ENCODE results near the gene FSD2. TPM values are rescaled to one million over a fixed set of nuclear protein-coding genes. Genes with fewer than 3 reads are reported as not detected.
A peak's percentile ranks its signal among the peaks of the same experiment; 100 is the strongest.

Gene FSD2
- total RNA-seq, 1 donor from 2014 or later, result 0.09 TPM

DNA sequence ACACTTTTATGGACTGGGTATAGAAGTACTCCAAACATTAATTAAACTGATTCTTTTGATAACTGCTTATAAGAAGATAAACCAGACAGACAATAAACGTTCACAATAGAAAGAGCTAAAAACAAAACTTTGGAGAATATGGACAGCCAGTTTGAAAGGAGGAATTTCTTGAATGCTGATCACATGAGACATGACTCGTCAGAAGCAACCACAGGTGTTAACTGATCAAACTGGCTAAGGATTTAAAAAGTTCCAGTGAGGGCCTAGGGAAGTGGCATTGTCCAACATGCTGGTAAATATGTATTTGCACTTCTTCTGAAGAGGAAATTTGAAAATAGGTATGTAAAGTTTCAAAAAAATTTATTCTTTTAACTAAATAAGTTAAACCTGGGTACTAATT, 66.8 kb downstream of the FSD2 start:
- Mint-ChIP-seq H3K4me3 (ENCODE audit: unreplicated experiment) (no peak overlapping the region), H3K9me3 (ENCODE audit: unreplicated experiment) (peaks cover 6% of the 10 kb centered on the region), H3K36me3 (ENCODE audit: low read depth, unreplicated experiment) (peaks cover 1% of the 10 kb centered on the region), H3K4me1 (ENCODE audit: low read depth, unreplicated experiment) (peaks cover 27% of the 10 kb centered on the region), H3K27ac (ENCODE audit: unreplicated experiment) (peak overlapping the region; percentile 93), H3K27me3 (ENCODE audit: low read depth, unreplicated experiment) (no peaks in the 10 kb centered on the region)
- TF ChIP-seq, protein P1, sequence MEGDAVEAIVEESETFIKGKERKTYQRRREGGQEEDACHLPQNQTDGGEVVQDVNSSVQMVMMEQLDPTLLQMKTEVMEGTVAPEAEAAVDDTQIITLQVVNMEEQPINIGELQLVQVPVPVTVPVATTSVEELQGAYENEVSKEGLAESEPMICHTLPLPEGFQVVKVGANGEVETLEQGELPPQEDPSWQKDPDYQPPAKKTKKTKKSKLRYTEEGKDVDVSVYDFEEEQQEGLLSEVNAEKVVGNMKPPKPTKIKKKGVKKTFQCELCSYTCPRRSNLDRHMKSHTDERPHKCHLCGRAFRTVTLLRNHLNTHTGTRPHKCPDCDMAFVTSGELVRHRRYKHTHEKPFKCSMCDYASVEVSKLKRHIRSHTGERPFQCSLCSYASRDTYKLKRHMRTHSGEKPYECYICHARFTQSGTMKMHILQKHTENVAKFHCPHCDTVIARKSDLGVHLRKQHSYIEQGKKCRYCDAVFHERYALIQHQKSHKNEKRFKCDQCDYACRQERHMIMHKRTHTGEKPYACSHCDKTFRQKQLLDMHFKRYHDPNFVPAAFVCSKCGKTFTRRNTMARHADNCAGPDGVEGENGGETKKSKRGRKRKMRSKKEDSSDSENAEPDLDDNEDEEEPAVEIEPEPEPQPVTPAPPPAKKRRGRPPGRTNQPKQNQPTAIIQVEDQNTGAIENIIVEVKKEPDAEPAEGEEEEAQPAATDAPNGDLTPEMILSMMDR (IDR thresholded peaks at IDR 0.05; ENCODE audit: insufficient read depth, low read depth, low read length), result no peak
- no peak for TF ChIP-seq EZH2 (IDR thresholded peaks at IDR 0.05; ENCODE audit: insufficient read depth, low read length)
- no peak overlapping the region for H3K4me2 ChIP-seq (ENCODE audit: low read length)
- H3K4me3 ChIP-seq (ENCODE audit: insufficient read depth, low read depth, low read length), result no peak overlapping the region
- H3K9me3 ChIP-seq (ENCODE audit: insufficient read depth, low read depth, low read length), result no peaks in the 10 kb centered on the region
- no peaks in the 10 kb centered on the region for H3K79me2 ChIP-seq (ENCODE audit: insufficient read depth, low read length)
- H3K27me3 ChIP-seq (ENCODE audit: insufficient read depth, low read length), result no peaks in the 10 kb centered on the region
- no peaks in the 10 kb centered on the region for H4K20me1 ChIP-seq (ENCODE audit: insufficient read depth, low read length)
- H3K9ac ChIP-seq (ENCODE audit: low read length), result no peak overlapping the region
- H3K4me1 ChIP-seq (ENCODE audit: insufficient read depth, low read length), result no peaks in the 10 kb centered on the region
- no peak for FAIRE-seq
- no peaks in the 10 kb centered on the region for H3K36me3 ChIP-seq (ENCODE audit: insufficient read depth, low read length)
- DNase-seq (ENCODE audit: low read depth), result peak; percentile 20
- H2AFZ ChIP-seq (ENCODE audit: low read depth, low read length), result no peak overlapping the region
- H3K27ac ChIP-seq (ENCODE audit: low read depth, low read length), result no peak overlapping the region

GRCh38 chr15:82737975-82738374, 67.9 kb downstream of the FSD2 start:
- Histone ChIP-seq H3K27me3 (ENCODE audit: insufficient read depth, low read length) (no peaks in the 10 kb centered on the region), H3K4me3 (ENCODE audit: insufficient read depth, low read depth, low read length) (no peak overlapping the region), H3K27ac (ENCODE audit: low read depth, low read length) (no peak overlapping the region), H3K4me2 (ENCODE audit: low read length) (no peak overlapping the region), H3K9me3 (ENCODE audit: insufficient read depth, low read depth, low read length) (no peaks in the 10 kb centered on the region), H3K79me2 (ENCODE audit: insufficient read depth, low read length) (no peaks in the 10 kb centered on the region), H4K20me1 (ENCODE audit: insufficient read depth, low read length) (no peaks in the 10 kb centered on the region), H2AFZ (ENCODE audit: low read depth, low read length) (no peak overlapping the region), H3K9ac (ENCODE audit: low read length) (no peak overlapping the region), H3K36me3 (ENCODE audit: insufficient read depth, low read length) (no peaks in the 10 kb centered on the region), H3K4me1 (ENCODE audit: insufficient read depth, low read length) (no peaks in the 10 kb centered on the region)
- TF ChIP-seq, protein P1 (IDR thresholded peaks at IDR 0.05; ENCODE audit: insufficient read depth, low read depth, low read length), result no peak
- no peak for TF ChIP-seq EZH2 (IDR thresholded peaks at IDR 0.05; ENCODE audit: insufficient read depth, low read length)
- H3K4me3 Mint-ChIP-seq (ENCODE audit: unreplicated experiment), result no peak overlapping the region
- H3K27me3 Mint-ChIP-seq (ENCODE audit: low read depth, unreplicated experiment), result no peaks in the 10 kb centered on the region
- H3K27ac Mint-ChIP-seq (ENCODE audit: unreplicated experiment), result peak overlapping the region; percentile 93
- peaks cover 27% of the 10 kb centered on the region for H3K4me1 Mint-ChIP-seq (ENCODE audit: low read depth, unreplicated experiment)
- no peak for FAIRE-seq
- peaks cover 4% of the 10 kb centered on the region for H3K9me3 Mint-ChIP-seq (ENCODE audit: unreplicated experiment)
- DNase-seq (ENCODE audit: low read depth), result no peak
- peaks cover 1% of the 10 kb centered on the region for H3K36me3 Mint-ChIP-seq (ENCODE audit: low read depth, unreplicated experiment)

GRCh38 chr15:82731527-82731926, 74.3 kb downstream of the FSD2 start:
- H3K4me3 ChIP-seq (ENCODE audit: insufficient read depth, low read depth, low read length), result no peak overlapping the region
- no peak overlapping the region for H3K27ac Mint-ChIP-seq (ENCODE audit: unreplicated experiment)
- no peak for DNase-seq (ENCODE audit: low read depth)
- H3K27ac ChIP-seq (ENCODE audit: low read depth, low read length), result no peak overlapping the region
- H4K20me1 ChIP-seq (ENCODE audit: insufficient read depth, low read length), result no peaks in the 10 kb centered on the region
- H3K36me3 Mint-ChIP-seq (ENCODE audit: low read depth, unreplicated experiment), result peaks cover 4% of the 10 kb centered on the region
- H3K79me2 ChIP-seq (ENCODE audit: insufficient read depth, low read length), result no peaks in the 10 kb centered on the region
- no peak for FAIRE-seq
- H3K4me1 ChIP-seq (ENCODE audit: insufficient read depth, low read length), result no peaks in the 10 kb centered on the region
- no peak overlapping the region for H3K4me2 ChIP-seq (ENCODE audit: low read length)
- TF ChIP-seq, protein P1 (IDR thresholded peaks at IDR 0.05; ENCODE audit: insufficient read depth, low read depth, low read length), result no peak
- no peak for TF ChIP-seq EZH2 (IDR thresholded peaks at IDR 0.05; ENCODE audit: insufficient read depth, low read length)
- no peaks in the 10 kb centered on the region for H3K36me3 ChIP-seq (ENCODE audit: insufficient read depth, low read length)
- no peaks in the 10 kb centered on the region for H3K27me3 Mint-ChIP-seq (ENCODE audit: low read depth, unreplicated experiment)
- no peak overlapping the region for H2AFZ ChIP-seq (ENCODE audit: low read depth, low read length)
- H3K4me1 Mint-ChIP-seq (ENCODE audit: low read depth, unreplicated experiment), result no peaks in the 10 kb centered on the region
- no peaks in the 10 kb centered on the region for H3K27me3 ChIP-seq (ENCODE audit: insufficient read depth, low read length)
- no peak overlapping the region for H3K9ac ChIP-seq (ENCODE audit: low read length)
- no peaks in the 10 kb centered on the region for H3K9me3 ChIP-seq (ENCODE audit: insufficient read depth, low read depth, low read length)
- no peaks in the 10 kb centered on the region for H3K9me3 Mint-ChIP-seq (ENCODE audit: unreplicated experiment)
- no peak overlapping the region for H3K4me3 Mint-ChIP-seq (ENCODE audit: unreplicated experiment)
